NCI-H460 (cell line): ENCODE results near the gene CFAP45. TPM values are rescaled to one million over a fixed set of nuclear protein-coding genes. Genes with fewer than 3 reads are reported as not detected.

Experiments used
- DNase-seq: peaks from one replicate; pipeline ENCODE4 v3.0.0-alpha.2; 2016; ENCODE audit warnings: low read depth; ENCODE audit errors: extremely low read depth
- small RNA-seq, 2 experiments: library from RNA; depleted of rRNA; stranded (forward); fragments of <200 nt; gene quantifications; one replicate each; pipeline ENCODE3, GENCODE V24; 2014
- total RNA-seq: library from RNA; depleted of rRNA; stranded (reverse); fragments of >200 nt; shearing (Covaris generic); gene quantifications from 2 replicates; pipeline ENCODE4 v1.2.3, GENCODE V29; 2014; rRNA removed

The CFAP45 gene
- total RNA-seq, 1 experiment from 2014 or later = 0.35 TPM

DNA sequence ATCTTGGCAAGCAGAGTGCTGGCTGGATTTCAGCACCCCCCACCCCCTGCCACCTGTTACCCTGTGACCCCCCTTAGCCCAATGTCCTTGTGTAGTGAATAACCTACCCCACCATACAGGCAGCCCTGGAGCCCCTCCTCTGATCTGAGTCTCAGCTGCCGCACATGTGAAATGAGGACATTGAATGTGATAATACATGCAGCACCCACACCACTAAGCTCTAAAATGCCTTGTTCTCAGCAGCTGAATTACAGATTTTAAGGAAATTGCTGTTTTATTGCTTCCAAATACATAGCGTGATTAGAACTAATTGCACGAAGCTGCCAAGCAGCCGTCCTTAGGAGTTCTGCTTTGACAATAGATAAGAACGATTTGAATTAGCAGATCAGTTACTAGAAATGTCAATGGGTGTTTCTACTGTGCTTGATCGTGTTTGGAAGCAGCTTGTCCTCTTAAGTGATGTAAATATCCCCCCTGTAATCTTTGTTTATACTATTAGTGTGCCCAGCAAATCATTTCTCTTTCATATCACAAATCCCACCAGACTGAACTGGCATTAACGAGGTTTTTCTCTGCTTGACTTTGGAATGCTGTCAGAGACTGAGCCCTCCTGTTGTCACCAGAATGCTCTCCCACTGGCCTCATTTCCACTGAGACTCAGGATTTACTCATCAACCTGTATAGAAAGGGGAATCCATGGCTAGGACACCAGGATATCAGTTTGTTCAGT lies 68.4 kb downstream of the CFAP45 start:
- DNase-seq = no peak

DNA sequence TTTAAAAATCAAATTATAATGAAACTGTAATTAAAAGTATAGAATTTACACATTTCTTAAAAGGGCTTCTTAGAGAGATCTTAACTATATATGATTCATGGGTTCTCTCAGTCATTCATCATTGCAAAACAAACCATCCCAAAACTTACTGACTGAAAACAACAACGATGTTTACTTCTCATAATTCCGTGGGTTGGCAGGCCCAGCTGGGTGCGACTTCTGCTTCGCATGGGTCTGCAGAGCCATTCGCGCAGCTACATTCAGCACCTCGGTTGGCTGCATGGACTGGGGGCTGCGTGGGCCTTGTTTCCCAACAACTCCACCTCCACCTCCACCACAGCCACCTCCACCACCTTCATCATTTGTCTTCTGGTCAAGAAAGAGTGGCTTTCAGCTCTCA lies 69.2 kb downstream of the CFAP45 start:
- DNase-seq = no peak

DNA sequence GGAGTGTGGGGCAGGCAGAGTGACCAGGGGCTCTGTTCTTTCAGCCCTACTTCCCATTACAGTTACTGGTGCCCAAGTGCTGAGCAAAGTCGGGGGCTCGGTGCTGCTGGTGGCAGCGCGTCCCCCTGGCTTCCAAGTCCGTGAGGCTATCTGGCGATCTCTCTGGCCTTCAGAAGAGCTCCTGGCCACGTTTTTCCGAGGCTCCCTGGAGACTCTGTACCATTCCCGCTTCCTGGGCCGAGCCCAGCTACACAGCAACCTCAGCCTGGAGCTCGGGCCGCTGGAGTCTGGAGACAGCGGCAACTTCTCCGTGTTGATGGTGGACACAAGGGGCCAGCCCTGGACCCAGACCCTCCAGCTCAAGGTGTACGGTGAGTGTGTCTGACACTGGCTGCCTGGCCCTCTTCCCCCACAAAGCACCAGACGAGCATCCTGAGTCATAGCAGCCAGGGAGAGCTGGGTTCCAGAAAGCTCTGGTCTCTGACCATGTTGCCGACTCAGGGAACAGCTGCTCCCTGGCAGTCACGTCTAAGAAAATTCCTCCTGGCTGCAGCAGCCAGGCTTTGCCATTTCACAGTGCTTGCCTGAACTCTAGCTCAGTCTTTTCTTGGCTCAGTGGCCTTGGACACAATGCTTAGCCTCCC lies 70.0 kb downstream of the CFAP45 start:
- no peak for DNase-seq

DNA sequence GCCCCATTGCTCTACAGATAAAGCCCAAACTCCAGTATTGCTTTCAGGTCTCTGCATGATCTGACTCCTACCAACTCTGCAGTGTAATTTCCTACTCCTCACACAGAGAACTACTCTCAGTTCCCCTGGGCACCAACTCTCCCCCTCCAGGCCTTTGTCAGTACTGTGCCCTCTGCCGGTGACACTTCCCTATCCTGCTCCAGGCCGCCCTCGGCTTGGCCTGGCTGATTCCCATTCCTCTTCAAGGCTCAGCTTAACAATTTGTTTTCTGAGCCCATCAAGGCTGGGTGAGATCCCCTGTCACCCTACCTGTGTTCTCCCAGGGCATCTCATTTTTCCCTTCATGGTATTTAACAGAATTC lies 70.7 kb downstream of the CFAP45 start:
- peak; percentile 13 for DNase-seq

DNA sequence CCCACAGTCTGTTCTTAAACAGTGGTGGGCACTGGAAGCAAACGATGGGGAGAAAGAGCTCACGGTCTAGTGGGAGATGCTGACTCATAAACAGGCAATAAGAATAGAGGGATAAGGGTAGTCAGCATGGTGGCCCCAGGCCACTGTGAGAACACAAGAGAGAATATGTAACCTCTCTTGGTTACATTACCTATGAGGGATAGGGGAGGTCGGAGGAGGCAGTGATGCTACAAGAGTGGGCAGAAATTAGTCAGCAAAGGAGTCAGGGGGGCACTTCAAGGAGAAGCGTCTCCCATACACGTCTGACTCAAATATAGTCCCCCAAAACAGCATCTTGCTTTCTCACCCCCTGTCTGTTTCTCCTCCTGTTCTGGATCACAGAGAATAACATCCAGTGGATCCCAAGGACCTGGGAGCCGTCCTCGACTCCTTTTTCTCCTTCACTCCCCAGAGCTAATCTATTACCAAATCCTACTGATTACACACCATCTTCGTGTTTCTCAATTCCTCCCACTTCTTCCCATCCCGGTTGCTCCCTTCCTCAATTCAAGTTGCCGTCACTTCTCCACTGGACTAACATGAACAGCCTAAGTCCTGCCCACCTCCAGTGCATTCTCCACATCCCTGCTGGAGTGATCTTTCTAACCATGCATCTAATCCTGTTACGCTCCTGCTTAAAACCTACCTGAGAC lies 71.2 kb downstream of the CFAP45 start:
- no peak for DNase-seq

DNA sequence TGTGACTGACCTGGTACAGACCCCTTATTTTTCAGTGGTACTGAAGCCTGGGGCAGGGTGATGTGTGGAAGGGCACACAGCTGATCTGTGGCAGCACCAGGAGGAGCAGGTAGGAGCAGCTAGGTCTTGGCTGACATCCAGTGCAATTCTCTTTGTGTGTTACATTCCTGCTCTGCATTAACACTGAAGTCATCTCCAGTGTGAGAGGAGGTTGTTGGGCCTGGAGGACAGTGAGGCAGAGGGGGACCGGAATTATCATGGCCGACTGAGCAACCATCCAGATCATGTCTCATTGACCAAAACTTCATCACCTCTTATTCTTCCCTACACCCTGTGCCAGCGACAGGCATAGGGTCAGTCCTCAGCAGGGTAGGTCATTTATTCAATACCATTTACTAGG lies 71.8 kb downstream of the CFAP45 start:
- DNase-seq = no peak

DNA sequence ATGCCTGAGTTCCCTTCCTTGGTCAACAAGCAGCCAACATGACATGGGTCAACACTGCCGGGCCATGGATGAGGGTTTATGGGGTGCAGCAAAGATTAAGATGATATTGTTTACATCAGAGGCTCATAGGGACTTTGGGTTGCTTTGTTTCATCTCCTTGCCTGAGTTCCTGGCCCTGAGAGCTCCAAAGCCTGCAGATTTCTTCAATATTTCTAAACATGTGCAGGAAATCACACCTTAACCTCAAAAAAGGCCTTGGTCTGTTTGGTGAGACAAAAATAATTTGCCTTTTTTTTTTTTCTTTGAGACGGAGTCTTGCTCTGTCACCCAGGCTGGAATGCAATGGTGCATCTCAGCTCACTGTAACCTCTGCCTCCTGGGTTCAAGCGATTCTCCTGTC lies 72.4 kb downstream of the CFAP45 start:
- DNase-seq = no peak

DNA sequence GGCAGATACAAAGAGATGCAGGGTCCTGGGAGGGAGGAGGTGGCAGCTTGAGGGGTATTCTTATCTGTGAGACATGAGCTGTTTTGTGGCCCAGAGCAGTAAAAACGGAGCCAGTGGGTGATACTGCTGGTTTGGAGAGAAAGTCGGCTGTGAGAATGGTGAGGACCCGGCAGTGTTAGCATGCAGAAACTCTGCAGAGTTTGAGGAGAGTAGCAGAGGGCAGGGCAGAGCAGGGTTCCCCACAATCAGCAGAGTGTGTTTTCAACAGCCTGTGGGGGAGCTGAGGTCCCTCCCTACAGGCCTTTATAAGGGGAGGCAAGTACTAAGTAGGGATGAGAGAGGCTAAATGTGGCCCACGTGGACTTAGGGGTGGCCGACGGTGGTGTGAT lies 72.9 kb downstream of the CFAP45 start:
- no peak for DNase-seq

DNA sequence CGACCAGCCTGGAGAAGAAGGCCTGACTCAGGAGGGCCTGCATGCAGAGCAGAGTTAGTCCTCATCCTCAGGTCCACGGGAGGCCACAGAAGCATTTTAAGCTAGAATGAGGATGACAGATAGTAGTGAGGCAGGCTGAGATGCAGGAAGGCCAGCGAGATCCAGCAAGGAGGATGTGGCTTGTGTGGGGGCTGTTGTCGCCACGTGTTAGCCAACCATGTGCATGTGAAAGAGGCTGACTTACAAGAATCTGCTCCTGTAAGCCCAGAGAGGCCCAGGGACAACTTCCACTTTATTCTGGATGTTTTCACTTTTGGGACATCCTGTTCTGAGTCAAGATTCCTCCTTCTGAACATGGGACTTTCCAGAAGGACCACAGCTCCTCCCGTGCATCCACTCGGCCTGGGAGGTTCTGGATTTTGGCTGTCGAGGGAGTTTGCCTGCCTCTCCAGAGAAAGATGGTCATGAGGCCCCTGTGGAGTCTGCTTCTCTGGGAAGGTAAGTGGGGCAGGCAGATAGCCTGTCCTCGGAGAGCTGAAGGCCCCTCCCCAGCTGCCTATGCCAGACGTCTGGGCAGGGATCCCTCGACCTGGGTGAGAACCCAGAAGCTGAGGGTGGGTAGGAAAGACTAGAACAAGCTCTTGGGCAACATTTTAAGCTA lies 73.4 kb downstream of the CFAP45 start, which contains the start of gene SLAMF8:
SLAMF8 (plus strand) TSS at position 433 of the 661 bp plus-strand sequence; CDS start at position 459, 26 bp downstream.
- DNase-seq = no peak

GRCh38 chr1:159825564-159825963 lies 74.4 kb downstream of the CFAP45 start:
- no peak for DNase-seq

DNA sequence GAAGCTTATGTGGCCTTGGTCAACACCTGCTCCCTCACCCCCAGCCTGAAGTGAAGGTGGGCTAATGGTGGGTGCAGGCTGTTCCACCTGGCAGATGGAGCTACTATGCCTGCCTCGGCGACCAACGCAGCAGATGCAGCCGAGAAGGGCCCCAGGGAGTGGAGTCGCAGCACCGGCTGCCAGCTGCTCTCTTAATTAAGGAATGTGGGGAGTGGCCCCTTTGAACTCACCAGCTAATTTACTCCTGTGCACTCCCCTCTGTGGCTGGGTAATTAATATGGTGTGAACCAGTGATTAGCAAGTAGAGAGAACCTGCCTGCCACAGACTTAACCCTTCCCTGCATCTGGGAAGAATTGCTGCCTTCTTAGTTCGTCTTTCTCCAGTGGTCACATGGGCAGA lies 76.6 kb downstream of the CFAP45 start:
- DNase-seq = no peak

Small RNA genes lying within 50 kb of the gene (small RNA-seq; reads per million reads assigned to genes)
- gene MIR4259 (0 reads per million in 2 experiments), gene RF00570 (0 to 0.02 reads per million in 2 experiments)

Other genes with a start within 250 kb of the CFAP45 start
- not detected in 2 replicates for gene CRP, start 185.6 kb downstream of the CFAP45 start, total RNA-seq
- gene DUSP23, start 119.2 kb downstream of the CFAP45 start, total RNA-seq = 2.0 and 4.8 TPM in 2 replicates
- gene FCRL6, start 97.8 kb downstream of the CFAP45 start, total RNA-seq = not detected in 2 replicates
- not detected in 2 replicates for gene SLAMF8, start 73.3 kb downstream of the CFAP45 start, total RNA-seq
- gene VSIG8, start 37.5 kb downstream of the CFAP45 start, total RNA-seq = 0.05 TPM in 1 of 2 replicates, not detected in the other
- 137 and 138 TPM in 2 replicates for gene TAGLN2, start 25.3 kb upstream of the CFAP45 start, total RNA-seq
- gene IGSF9, start 45.4 kb upstream of the CFAP45 start, total RNA-seq = not detected in 2 replicates
- gene SLAMF9, start 54.1 kb upstream of the CFAP45 start, total RNA-seq = not detected in 2 replicates
- 6.9 and 7.2 TPM in 2 replicates for gene PIGM, start 131.8 kb upstream of the CFAP45 start, total RNA-seq
- gene KCNJ10, start 170.0 kb upstream of the CFAP45 start, total RNA-seq = not detected in 2 replicates
- not detected in 2 replicates for gene KCNJ9, start 181.4 kb upstream of the CFAP45 start, total RNA-seq
- 22.4 and 23.1 TPM in 2 replicates for gene IGSF8, start 198.5 kb upstream of the CFAP45 start, total RNA-seq
- 0.07 and 0.12 TPM in 2 replicates for gene ATP1A2, start 215.6 kb upstream of the CFAP45 start, total RNA-seq